ENCODE data around the gene ZBTB5. TPM values are rescaled to one million over a fixed set of nuclear protein-coding genes. Genes with fewer than 3 reads are reported as not detected.
"Not testable (repeated sequence)": the region's sequence is repeated elsewhere in the genome, so short reads cannot be mapped to it uniquely, and the experiment has no call there.

ZBTB5 gene
- total and polyA plus RNA-seq, 9 donors: 12.6 to 18.2 (median 15.0) TPM

DNA sequence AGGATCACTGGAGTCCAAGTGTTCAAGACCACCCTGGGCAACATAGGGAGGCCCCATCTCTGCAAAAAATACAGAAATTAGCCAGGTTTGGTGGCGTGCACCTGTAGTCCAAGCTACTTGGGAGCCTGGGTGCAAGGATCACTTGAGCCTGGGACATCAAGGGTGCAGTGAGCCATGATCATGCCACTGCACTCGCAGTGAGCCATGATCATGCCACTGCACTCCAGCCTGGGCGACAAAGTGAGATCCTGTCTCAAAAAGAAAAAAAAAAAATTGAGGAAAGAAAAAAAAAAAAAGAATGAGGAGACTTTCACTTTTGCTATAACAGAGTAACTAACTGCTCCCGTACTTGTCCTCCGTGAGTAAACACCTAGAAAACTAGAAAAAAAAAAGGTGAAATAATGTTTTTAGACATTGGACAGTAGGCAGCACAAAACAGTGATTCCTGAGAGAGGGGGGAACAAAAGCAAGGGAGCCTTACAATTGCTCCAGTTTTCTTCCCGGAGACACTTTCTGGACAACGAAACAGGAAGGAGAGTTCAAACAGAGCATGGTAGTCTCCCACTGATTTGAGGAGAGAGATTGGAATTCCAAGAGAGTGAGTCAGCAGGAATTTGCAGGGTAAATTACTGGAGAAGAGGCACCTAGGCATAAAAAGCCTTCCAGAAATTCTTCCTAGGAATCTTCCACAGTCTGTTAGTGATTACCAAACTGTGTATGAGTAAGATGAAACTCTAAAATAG is 6.9 kb upstream of the ZBTB5 start:
- H3K27ac ChIP-seq (ENCODE audit: low read length): peak overlapping the region; percentile 57
- peaks cover 3% of the 10 kb centered on the region for H3K9me3 ChIP-seq (replicated peaks; ENCODE audit: control insufficient read depth, low read depth, low read length)
- H3K4me3 ChIP-seq (ENCODE audit: low read length): peak overlapping the region; percentile 6
- peak; percentile 71 for DNase-seq
- H3K36me3 ChIP-seq (ENCODE audit: control insufficient read depth, insufficient read depth, low read length): no peaks in the 10 kb centered on the region
- H3K27me3 ChIP-seq (ENCODE audit: control insufficient read depth, insufficient read depth, low read length): no peaks in the 10 kb centered on the region
- H3K4me1 ChIP-seq (ENCODE audit: control insufficient read depth, insufficient read depth, low read length): no peaks in the 10 kb centered on the region
- WGBS (ENCODE audit: insufficient coverage): 38% methylated on average over 3 of the region's 7 CpGs

DNA sequence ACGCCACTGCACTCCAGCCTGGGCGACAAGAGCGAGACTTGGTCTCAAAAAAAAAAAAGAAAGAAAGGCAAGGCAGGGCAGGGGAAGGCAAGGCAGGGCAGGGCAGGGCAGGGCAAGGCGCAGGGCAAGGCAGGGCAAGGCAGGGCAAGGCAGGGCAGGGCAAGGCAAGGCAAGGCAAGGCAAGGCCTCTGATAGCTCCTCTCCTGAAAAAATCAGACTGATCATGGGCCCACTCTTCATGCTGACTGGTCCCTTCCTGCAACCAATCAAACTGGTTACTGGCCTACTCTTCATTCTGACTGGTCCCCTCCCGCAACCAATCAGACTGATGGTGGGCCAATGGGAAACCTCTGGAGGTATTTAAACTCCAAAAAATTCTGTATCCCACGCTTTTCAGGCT is 3.4 kb upstream of the ZBTB5 start:
- Histone ChIP-seq H3K36me3 (ENCODE audit: control insufficient read depth, insufficient read depth, low read length) (no peaks in the 10 kb centered on the region), H3K27me3 (ENCODE audit: control insufficient read depth, insufficient read depth, low read length) (no peaks in the 10 kb centered on the region), H3K4me3 (ENCODE audit: low read length) (no peak overlapping the region), H3K4me1 (ENCODE audit: control insufficient read depth, insufficient read depth, low read length) (peaks cover 9% of the 10 kb centered on the region), H3K27ac (ENCODE audit: low read length) (no peak overlapping the region), H3K9me3 (replicated peaks; ENCODE audit: control insufficient read depth, low read depth, low read length) (no peaks in the 10 kb centered on the region)
- 96% methylated on average over 5 of the region's 6 CpGs for WGBS (ENCODE audit: insufficient coverage)
- DNase-seq: no peak

DNA sequence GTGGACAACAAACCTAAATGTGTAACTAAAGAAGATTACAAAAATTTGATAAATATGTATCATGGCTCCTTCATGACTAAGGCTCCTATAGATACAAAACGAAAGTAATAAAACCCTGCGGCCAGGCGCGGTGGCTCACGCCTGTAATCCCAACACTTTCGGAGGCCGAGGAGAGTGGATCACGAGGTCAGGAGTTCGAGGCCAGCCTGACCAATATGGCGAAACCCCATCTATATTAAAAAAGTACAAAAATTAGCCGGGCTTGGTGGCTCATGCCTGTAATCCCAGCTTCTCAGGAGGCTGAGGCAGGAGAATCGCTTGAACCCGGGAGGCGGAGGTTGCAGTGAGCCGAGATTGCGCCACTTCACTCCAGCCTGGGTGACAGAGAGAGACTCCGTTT is 2.3 kb upstream of the ZBTB5 start:
- not testable (repeated sequence) for DNase-seq; H3K36me3 ChIP-seq (ENCODE audit: control insufficient read depth, insufficient read depth, low read length); H3K27ac ChIP-seq (ENCODE audit: low read length); H3K4me3 ChIP-seq (ENCODE audit: low read length); H3K9me3 ChIP-seq (replicated peaks; ENCODE audit: control insufficient read depth, low read depth, low read length); H3K27me3 ChIP-seq (ENCODE audit: control insufficient read depth, insufficient read depth, low read length)
- H3K4me1 ChIP-seq (ENCODE audit: control insufficient read depth, insufficient read depth, low read length): peaks cover 11% of the 10 kb centered on the region
- WGBS (ENCODE audit: insufficient coverage): 98% methylated on average over 9 of the region's 17 CpGs

DNA sequence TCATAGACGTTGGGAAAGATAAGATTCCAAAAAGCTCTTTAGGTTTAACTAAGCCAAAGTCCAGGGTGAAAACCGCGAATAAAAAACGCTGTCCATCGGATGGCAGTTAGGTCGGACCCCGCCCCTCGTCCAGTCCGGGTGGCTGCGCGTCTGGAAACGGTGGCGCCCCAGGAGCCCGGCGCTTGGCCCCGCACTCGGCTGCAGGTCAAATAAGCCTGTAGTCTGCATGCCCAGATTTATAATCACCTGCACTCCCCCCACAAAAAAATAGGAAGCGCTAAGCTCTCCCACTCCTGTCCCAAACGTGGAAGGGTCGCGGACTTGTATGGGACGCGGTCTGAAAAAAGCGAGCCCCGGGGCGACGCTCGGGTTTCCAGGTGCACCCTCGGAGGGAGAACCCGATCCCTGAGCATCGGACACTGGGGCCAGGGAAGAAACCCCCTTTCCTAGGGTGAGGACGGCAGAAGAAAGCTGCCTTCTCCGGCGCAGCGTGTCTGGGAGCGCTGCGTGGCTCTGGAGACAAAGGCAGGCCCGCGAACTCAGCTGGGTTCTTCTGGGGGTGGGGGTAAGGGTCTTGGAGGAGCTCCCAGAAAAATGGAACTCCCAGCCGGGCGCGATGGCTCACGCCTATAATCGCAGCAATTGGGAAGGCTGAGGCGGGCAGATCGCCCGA is 923 bp upstream of the ZBTB5 start:
- WGBS (ENCODE audit: insufficient coverage): 0% methylated on average over 43 of the region's 47 CpGs
- H3K36me3 ChIP-seq (ENCODE audit: control insufficient read depth, insufficient read depth, low read length): no peaks in the 10 kb centered on the region
- H3K4me1 ChIP-seq (ENCODE audit: control insufficient read depth, insufficient read depth, low read length): peaks cover 11% of the 10 kb centered on the region
- peak; percentile 95 for DNase-seq
- peak overlapping the region; percentile 100 for H3K27ac ChIP-seq (ENCODE audit: low read length)
- H3K9me3 ChIP-seq (replicated peaks; ENCODE audit: control insufficient read depth, low read depth, low read length): no peaks in the 10 kb centered on the region
- no peaks in the 10 kb centered on the region for H3K27me3 ChIP-seq (ENCODE audit: control insufficient read depth, insufficient read depth, low read length)
- peak overlapping the region; percentile 68 for H3K4me3 ChIP-seq (ENCODE audit: low read length)

DNA sequence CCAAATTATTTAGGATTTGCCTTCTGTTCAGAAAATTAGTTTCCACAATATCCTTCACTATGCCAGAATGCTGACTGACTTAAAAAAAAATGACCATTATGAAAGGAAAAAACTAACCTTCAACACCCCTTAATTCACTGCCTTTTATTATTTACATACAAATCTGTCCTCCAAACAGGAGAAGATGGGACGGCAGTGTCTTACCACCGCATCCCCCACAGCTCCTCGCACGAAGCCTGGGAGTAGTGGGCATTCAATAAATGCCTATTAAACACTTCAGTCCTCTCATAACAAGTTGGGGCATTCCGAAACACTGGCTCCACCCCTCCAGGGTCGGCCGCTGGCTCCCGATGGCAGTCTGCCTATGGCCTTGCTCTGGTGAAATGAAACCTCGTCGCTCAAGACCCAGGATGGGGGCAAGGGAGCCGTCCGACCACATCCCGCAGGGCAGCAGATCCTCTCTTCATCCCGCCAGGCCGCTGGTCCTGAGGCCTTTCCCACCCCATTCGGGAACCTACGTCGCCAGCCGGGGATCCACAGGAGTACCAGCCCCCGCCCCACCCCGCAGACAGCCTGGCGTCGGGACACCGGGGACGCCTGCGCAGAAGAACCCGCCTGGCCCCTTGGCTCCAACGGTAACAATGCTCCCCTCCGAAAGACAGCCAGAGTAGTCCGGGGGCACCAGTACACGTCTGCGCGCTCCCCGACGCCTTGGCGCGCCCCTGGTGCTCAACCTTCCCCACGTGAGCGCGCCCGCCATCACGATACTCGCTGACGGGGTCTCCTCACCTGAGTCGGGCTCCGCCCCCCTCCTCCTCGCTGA is 613 bp downstream of the ZBTB5 start:
- WGBS (ENCODE audit: insufficient coverage): 0% methylated on average over 42 of the region's 47 CpGs
- Histone ChIP-seq H3K27ac (ENCODE audit: low read length) (peak overlapping the region; percentile 100), H3K36me3 (ENCODE audit: control insufficient read depth, insufficient read depth, low read length) (no peaks in the 10 kb centered on the region), H3K4me3 (ENCODE audit: low read length) (peak overlapping the region; percentile 86), H3K27me3 (ENCODE audit: control insufficient read depth, insufficient read depth, low read length) (no peaks in the 10 kb centered on the region), H3K4me1 (ENCODE audit: control insufficient read depth, insufficient read depth, low read length) (peaks cover 11% of the 10 kb centered on the region), H3K9me3 (replicated peaks; ENCODE audit: control insufficient read depth, low read depth, low read length) (no peaks in the 10 kb centered on the region)
- DNase-seq: no peak

DNA sequence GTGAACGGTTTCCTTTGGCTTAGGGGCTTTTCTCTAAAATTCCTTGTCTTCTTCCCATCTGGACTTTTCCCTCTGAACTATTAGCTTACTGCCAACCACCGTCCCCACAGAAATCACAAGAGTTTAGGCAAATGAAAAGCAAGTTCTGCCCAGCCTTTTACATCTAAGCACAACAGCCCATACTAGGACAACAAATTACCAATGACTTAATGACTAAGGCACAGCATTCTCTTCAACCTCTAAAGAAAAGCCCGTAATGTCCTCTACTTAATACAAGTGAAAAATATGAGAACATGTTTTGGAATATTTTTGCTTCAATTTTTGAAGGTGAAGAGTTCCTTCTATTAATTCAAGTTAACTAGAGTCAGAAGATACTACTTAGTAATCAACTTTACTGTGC is 1.2 kb downstream of the ZBTB5 start:
- no peak for DNase-seq
- no CpG with 5 or more reads among the region's 3 CpGs for WGBS (ENCODE audit: insufficient coverage)
- peaks cover 11% of the 10 kb centered on the region for H3K4me1 ChIP-seq (ENCODE audit: control insufficient read depth, insufficient read depth, low read length)
- no peaks in the 10 kb centered on the region for H3K27me3 ChIP-seq (ENCODE audit: control insufficient read depth, insufficient read depth, low read length)
- no peaks in the 10 kb centered on the region for H3K9me3 ChIP-seq (replicated peaks; ENCODE audit: control insufficient read depth, low read depth, low read length)
- H3K4me3 ChIP-seq (ENCODE audit: low read length): peak overlapping the region; percentile 86
- H3K36me3 ChIP-seq (ENCODE audit: control insufficient read depth, insufficient read depth, low read length): no peaks in the 10 kb centered on the region
- peak overlapping the region; percentile 100 for H3K27ac ChIP-seq (ENCODE audit: low read length)

DNA sequence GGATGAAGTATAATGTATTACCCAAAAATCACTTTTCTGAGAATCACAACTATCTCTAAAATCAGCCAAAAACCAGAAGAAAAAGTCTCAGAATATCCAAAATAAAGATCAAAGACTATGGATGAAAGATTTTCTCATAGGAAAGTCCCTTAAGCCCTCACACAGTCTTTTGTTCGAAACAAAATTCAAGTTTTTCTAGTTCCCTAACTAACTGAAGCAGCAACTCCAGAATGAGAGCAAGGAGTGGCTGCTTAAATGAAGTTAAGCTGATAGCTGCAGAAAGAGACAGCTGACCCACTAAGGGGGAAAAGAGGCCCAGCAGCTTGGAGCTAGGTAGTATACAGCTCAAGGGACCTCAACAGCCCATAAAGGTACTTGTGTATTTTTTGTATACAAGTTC is 8.4 kb downstream of the ZBTB5 start:
- H3K9me3 ChIP-seq (replicated peaks; ENCODE audit: control insufficient read depth, low read depth, low read length): no peaks in the 10 kb centered on the region
- DNase-seq: no peak
- no peaks in the 10 kb centered on the region for H3K4me1 ChIP-seq (ENCODE audit: control insufficient read depth, insufficient read depth, low read length)
- H3K27ac ChIP-seq (ENCODE audit: low read length): no peak overlapping the region
- peaks cover 9% of the 10 kb centered on the region for H3K36me3 ChIP-seq (ENCODE audit: control insufficient read depth, insufficient read depth, low read length)
- no peaks in the 10 kb centered on the region for H3K27me3 ChIP-seq (ENCODE audit: control insufficient read depth, insufficient read depth, low read length)
- no CpG with 5 or more reads among the region's 1 CpG for WGBS (ENCODE audit: insufficient coverage)
- no peak overlapping the region for H3K4me3 ChIP-seq (ENCODE audit: low read length)

DNA sequence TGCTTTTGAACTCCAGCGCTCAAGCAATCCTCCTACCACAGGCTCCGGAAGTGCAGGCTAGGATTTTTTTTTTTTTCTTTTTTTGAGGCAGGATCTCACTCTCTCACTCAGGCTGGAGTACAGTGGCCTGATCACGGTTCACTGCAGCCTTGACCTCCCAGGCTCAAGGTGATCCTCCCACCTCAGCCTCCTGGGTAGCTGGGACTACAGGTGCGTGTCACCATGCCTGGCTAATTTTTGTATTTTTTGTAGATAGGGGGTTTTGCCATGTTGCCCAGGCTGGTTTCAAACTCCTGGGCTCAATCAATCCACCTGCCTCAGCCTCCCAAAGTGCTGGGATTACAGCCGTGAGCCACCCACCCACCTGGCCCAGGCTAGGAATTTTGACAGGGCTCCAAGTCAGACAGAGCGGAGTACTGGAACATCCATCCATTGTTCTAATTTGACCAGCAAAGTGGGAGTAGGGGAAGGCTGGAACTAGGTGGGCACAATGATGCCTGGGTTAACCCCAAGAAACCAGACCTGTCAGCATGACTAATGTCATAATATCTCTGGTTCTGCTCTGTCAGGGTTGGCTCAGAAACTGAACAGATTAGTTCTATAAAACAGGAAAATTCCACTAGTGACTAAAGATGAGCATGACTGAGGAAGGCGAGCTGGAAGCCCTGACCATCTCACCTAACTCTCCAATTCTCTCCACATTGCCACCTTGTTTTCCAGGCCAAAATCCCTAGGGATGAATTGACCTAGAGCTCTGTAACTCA is 9.2 kb downstream of the ZBTB5 start:
- H3K36me3 ChIP-seq (ENCODE audit: control insufficient read depth, insufficient read depth, low read length): peaks cover 11% of the 10 kb centered on the region
- DNase-seq: no peak
- no peaks in the 10 kb centered on the region for H3K27me3 ChIP-seq (ENCODE audit: control insufficient read depth, insufficient read depth, low read length)
- no peak overlapping the region for H3K27ac ChIP-seq (ENCODE audit: low read length)
- no peak overlapping the region for H3K4me3 ChIP-seq (ENCODE audit: low read length)
- H3K4me1 ChIP-seq (ENCODE audit: control insufficient read depth, insufficient read depth, low read length): no peaks in the 10 kb centered on the region
- H3K9me3 ChIP-seq (replicated peaks; ENCODE audit: control insufficient read depth, low read depth, low read length): no peaks in the 10 kb centered on the region
- WGBS (ENCODE audit: insufficient coverage): 92% methylated on average over 2 of the region's 7 CpGs

DNA sequence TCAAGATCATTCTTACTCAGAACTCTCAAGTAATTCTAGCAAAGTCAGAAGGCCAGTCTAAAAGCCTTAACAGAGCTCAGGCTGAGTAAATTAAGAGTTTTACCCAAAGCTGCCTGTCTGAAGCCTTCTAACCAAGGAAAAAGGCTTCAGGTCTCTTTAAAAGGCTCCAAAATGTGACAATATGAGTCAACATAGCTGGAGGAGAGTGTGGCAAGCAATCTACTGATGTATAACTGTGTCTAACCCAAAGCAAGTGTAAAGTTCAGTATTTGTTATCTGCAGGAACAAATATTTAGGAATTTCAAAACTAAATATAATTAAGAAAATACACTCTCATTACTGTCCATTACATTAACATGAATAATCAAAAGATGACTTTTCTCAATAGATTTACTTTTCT is 11.0 kb downstream of the ZBTB5 start:
- Histone ChIP-seq H3K9me3 (replicated peaks; ENCODE audit: control insufficient read depth, low read depth, low read length) (no peaks in the 10 kb centered on the region), H3K27me3 (ENCODE audit: control insufficient read depth, insufficient read depth, low read length) (no peaks in the 10 kb centered on the region), H3K4me1 (ENCODE audit: control insufficient read depth, insufficient read depth, low read length) (no peaks in the 10 kb centered on the region), H3K27ac (ENCODE audit: low read length) (no peak overlapping the region), H3K4me3 (ENCODE audit: low read length) (no peak overlapping the region), H3K36me3 (ENCODE audit: control insufficient read depth, insufficient read depth, low read length) (peaks cover 17% of the 10 kb centered on the region)
- no peak for DNase-seq
